Activated CD8-positive, alpha-beta memory T cell treated with anti-CD3 and anti-CD28 coated beads for 4 hours (primary cell): ENCODE results near the gene FGD4.

Experiments
- DNase-seq, 2 donors: peaks; one replicate each; pipeline ENCODE4 v3.0.0-alpha.2; 2020; ENCODE audit warnings: low read depth in 2 of 2

FGD4 gene

DNA sequence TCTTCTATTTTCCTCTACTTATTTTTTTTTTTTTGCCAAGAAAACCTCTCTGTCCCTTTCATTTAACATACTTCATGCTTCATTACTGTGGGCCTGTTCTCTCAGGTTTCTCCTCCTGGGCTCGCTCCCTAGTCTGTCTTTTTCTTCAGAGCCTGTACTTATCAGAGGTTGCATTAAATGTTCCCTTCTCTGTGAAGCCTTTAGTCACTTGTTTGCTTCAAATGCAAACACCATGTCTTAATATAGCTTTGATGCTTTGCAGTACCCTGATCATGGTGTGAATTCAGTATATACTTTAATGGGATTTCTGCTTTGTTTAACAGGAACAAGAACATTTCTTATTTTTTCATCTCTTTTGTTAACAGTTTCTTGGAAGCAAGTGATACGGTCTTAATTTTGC lies 207.1 kb downstream of the FGD4 start:
- DNase-seq: no peak

DNA sequence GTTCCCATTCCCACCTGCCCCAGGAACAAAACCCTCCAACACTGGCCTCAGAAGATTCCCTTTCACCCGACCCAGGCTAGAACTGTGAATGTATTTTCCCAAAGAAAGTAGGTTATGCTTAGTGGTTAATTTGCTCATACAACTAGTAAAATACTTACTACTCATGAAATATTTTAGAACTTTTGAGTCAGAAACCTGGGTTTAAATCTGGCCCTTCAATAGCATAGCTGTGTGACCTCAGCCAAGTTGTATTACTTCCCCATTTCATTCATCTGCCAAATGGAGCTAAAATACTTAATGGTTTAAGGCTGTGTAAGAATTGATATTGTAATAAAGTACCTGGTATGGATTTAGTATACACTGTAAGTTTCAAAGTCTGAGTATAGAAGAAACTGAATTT lies 210.6 kb downstream of the FGD4 start:
- no peak for DNase-seq

DNA sequence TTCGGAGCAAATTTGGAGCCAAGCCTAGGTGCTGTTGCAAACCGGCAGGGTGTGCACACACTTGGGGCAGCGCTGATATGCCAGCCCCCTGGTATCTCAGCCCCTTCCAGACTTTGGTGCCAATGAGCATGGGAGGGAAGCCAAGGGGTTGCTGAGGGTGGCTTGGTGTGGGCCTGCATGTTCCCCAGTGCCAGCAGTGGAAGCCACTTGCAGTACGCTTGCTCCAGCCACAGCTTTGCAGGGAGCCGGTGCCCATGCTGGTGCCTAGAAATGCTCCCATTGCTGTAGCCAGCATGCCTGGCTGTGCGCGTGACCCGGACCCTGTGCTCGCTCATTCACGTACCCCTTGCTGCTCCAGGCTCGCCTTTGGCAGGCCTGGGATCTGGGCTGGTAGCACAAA lies 212.6 kb downstream of the FGD4 start:
- no peak for DNase-seq

DNA sequence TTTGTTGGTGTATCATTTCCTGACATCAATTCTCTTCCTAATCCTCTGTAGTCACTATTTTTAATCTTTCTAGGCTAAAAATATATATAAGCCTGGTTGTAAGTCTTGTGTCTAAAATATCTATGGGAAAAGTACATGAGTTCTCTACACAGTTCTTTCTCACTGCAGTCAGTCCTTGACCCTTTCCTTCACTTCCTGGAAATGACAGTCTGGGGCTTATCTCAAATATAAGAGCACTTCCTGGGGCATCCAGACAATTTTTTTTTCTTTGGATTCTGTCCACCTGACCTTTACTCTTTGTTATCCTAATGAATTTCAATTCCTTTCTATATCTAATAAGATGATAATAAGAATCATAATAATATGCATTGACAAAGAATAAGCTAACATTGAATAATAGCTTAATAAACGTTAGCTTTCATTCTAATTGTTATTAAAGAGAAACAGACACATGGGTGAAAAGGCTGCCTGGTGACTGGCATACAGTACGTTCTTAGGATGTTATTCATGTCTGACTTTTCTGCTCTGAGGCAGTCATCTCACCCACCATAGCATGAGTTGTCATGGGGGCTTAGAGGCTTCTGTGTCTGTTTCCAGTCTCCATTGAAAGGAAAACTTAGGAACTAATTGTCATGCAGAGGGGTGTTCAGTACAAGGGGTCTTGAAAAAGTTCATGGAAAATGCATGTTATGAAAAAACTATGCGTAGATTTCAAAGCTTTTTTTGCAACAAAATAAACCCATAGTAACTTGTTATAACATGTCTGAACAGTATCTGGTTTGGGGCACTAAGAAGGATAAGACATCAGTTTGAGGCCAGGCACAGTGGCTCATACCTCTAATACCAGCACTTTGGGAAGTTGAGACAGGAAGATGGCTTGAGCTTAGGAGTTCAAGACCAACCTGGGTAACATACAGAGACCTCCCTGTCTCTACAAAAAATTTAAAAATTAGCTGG lies 213.6 kb downstream of the FGD4 start:
- no peak for DNase-seq

DNA sequence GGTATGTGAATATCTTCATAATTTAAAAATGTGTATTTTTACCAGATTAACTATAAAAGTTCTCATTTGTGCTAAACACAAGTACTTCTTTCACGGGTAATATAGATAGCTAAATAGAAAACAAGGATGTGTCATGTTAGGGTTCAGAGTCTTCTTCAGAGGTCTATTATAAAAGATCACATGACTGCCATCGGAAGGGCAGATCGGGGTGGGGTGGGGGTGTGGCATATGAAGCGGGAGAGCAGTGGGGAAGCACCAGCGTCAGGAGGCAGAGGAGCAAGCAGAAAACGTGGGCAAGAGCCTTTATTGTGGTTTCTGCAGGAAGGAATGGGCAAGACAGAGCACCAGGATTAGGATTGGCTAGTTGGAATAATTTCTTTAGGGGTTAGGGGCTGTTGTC lies 216.1 kb downstream of the FGD4 start:
- DNase-seq: no peak

DNA sequence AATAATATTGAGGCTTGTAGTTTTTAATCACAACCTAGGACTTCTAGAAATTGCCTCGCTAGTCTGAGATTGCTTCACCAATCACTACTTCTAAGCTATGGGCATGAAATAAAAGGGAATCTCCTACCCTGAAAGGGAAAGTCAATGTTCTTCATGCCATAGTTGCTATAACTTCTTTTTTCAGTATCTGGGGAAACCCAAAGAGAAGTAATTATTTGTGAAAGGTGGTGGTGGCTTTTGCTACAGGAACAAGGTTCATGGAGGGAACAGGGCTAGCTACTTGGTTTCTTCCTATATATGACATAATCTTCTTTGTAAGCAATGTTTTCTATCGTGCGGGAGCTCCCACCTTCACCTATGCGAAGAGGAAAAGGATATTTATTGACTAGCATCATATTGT lies 218.2 kb downstream of the FGD4 start:
- no peak for DNase-seq

DNA sequence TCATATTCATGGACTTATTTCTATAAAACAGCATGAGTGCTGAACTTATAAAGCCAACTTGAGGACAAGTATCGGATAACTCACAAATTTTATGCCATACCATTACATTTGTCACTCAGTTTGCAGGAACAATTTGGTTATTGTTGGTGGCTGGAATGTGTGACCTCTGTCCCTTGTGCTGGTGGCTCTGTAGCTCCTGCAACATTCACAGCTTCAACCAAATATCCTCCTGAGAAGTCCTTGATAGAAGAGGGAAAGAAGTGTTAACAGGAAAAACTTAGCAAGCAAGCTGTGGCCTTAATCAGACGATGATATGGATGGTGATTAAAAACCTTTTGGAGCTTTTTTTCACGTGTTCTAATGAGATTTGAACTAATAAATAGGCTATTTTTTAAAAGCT lies 218.8 kb downstream of the FGD4 start:
- DNase-seq: no peak

DNA sequence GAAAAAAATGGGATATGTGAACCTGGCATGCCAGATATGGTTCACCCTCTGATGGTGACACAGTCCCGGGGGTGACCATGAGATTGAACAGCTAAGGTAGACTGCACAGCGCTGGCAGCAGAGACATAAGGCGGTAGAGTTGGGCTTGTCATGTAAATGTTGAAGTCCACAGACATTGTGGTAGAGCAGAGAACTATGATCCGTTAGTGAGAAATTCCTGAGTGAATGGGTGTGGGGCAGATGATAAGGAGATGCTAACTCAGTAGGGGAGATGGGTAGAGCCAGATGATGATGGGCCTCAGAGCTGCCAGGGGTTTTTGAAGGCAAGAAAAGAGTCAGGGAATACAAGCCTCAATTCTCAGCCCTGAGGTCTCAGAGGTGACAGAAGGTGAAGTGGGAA lies 228.6 kb downstream of the FGD4 start:
- no peak for DNase-seq

DNA sequence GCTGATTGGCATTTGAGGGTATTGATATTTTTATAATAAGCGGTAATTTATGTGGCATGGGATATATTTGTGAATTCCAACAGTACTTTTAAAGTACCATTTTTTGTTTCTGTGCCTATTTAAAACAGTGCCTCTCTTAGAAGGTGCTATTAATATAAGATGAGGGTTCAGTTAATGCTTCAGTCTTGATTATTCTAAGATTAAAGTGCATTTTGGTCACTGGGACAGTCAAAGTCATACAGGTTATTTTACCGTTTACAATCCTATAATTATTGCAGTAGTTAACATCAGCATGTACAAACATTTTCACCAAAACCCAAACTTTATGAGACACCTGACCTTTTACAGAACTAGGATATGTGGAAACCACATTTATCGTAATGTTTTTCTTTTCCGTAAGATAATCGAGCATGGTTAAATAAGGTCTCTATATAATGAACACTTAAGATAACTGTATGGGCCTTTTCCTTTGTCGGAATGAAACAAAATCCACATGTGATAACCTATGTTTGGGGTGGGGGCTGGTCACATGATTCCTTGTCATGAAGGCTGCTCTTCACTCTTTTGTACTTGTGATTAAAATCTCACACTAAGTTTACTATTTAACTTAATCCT lies 242.0 kb downstream of the FGD4 start:
- DNase-seq: no peak

DNA sequence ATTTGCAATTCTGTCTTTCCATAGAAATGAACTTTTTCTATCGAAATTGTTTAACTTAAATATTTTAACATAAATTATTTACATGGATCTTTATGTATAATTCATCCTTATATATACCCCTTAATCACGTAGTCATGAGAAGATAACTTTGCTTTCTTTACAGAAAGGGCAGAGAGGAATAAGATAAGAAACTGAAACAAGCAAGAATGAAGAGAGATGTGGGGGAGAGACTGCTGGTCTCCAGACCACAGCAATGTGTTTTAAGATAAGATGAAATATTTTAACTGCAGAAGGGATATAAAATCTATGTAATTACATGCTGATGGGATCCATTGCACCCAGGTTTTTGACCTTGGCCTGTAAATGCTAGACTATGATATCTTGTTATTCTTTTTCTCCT lies 245.1 kb downstream of the FGD4 start:
- DNase-seq: no peak

DNA sequence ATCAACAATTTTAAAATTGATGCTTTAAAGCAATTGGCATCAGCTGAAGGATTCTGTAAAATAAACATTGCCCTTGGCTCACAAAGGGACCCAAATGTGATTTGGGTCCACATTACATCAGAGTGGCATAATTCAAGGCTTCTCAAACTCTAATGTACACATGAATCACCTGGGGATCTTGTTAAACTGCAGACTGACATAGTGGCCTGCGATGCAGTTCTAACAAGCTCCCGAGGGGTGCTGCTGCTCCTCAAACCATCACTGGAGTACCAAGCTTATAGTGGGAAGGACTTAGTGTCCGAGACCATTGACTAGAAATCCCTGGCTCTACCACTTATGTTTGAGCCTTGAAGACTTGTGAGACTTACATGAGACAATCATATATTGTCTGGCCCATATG lies 247.9 kb downstream of the FGD4 start:
- no peak for DNase-seq

DNA sequence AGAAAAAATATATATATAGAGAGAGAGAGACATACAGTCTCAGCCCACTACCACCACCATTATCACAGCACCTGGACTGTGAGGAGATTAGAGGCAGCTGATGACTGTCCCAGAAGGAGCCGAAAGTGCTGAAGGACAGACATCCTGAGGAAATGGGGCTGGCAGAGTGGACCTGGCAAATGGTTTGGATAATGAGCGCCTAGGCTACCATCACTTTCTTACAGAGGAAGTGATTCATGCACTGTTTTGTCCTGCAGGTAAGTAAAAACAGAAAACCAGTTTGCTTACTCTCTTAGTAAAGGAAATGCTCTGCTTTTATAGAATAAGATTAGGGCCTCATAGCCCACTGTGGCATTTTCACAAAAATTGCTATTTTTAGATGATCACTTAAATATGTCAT lies 251.2 kb downstream of the FGD4 start:
- no peak for DNase-seq

DNA sequence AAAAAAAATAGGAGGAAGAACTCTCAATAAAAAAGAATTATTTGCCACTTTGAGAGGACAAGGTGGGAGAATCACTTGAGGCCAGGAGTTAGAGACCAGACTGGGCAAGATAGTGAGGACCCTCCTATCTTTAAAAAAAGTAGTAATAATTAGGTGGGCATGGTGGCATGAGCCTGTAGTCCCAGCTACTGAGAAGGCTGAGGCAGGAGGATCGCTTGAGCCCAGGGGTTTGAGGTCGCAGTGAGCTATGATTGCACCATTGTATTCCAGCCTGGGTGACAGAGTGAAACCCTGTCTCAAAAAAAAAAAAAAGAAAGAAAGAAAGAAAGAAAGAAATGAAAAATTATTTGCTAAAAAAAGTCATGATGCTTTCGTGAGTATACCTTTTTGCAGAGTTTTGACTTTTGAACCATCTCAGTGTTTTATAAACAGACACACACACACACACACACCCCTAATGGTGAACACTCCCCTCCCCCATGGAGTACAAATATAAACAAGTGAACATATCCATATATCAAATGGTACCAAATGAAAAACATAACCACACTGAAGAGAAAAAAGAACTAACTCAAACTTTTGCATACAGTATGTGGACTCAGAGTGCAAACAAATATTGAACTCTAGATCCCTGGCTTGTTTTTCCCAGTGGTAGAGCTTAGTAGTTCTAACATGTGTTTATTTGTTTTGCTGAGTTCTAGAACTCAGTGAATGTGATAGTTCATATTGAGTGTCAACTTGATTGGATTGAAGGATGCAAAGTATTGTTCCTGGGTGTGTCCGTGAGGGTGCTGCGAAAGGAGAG lies 252.0 kb downstream of the FGD4 start:
- no peak for DNase-seq

DNA sequence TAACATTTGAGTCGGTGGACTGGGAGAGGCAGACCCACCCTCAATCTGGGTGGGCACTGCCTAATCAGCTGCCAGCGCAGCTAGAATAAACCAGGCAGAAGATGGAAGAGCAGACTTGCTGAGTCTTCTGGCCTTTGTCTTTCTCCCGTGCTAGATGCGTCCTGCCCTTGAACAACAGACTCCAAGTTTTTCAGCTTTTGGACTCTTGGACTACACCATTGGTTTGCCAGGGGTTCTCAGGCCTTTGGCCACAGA lies 252.5 kb downstream of the FGD4 start:
- DNase-seq: no peak

DNA sequence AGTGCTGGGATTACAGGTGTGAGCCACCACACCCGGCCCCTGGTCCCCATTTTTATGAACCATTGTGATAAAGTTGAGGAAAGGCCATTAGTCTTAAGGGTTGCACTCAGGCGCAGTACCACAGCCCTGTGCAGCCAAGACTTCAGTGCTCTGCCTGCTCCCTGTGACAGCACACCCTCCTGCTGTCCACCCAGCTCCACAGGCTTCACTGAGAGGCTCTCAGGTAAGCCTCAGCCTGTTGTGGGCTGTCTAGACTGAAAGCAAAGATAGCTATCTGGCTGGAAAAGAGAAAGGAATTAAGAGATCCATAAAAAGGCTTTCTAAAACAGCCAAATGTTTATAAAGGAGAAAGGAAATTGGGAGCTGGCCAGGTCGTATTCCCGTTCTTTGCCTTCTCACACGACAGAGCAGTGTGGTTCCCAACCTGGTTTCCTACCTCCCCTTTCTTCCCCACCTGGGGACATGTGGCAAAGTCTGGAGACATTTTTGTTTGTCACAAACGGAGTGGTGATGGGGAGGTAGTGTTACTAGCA lies 260.6 kb downstream of the FGD4 start:
- DNase-seq: no peak

DNA sequence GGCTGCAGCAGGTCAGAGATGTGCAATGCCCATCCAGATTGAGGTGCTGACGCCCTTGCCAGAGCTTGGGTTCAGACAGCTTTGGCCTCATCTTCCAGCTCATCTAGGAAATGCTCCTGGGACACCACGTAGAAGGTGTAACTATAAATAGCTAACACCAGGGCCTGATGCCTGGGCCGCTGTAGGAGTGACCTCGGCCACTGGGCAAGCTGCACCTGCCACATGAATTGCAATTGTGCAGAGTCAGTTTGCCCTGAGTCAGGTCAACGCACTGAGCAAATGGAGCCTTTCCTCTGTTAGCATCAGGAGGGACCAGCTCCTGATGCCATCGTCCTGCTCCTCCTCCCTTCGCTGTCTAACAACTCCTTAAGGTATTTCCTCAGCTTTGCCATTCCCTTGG lies 262.3 kb downstream of the FGD4 start:
- no peak for DNase-seq

DNA sequence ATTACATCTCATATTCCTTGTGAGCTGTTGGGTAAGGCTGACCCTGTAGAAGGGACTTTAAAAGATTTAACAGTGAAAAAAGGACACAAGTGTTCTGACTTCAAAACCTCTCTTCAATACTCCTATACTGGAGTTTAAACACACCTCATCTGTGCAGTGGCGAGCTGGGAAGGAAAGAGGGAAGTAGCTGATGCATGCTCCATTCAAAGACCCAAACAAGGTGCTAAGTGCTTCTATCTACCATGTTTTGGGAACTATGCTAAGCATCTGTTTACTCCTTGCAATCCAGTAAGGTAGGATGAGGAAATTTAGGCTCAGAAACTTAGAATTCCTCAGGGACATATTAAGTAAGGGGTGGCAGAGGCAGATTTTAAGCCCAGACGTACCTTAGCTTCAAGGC lies 263.3 kb downstream of the FGD4 start:
- DNase-seq: no peak

DNA sequence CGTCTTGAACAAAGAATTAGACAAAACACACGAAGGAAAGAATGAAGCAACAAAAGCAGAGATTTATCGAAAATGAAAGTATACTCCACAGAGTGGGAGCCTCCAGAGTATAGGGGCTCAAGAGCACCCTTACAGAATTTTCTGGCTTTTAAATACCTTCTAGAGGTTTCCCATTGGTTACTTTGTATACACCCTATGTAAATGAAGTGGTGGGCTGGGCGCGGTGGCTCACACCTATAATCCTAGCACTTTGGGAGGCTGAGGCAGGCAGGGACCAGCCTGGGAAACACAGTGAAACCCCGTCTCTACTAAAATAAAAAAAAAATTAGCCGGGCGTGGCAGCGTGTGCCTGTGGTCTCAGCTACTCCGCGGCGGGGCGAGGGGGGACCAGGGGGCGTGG lies 266.7 kb downstream of the FGD4 start:
- DNase-seq: no peak

DNA sequence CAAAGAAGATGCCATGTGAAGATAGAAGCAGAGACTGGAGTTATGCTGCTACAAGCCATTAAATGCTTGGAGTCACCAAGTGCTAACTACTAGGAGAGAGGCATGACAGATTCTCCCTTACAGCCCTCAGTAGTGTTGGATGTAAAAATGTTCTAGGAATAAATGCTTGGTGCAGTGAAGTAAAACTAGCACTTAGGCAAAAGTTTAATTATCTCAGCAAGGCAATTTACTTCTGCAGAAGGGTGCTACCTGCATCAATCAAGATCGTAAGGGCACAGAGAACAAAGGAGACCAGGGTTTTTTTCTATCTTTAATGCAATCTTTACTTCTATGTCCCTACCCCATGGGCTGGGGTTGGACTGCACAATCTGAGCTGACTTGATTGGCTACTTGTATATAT lies 270.2 kb downstream of the FGD4 start:
- DNase-seq: no peak

DNA sequence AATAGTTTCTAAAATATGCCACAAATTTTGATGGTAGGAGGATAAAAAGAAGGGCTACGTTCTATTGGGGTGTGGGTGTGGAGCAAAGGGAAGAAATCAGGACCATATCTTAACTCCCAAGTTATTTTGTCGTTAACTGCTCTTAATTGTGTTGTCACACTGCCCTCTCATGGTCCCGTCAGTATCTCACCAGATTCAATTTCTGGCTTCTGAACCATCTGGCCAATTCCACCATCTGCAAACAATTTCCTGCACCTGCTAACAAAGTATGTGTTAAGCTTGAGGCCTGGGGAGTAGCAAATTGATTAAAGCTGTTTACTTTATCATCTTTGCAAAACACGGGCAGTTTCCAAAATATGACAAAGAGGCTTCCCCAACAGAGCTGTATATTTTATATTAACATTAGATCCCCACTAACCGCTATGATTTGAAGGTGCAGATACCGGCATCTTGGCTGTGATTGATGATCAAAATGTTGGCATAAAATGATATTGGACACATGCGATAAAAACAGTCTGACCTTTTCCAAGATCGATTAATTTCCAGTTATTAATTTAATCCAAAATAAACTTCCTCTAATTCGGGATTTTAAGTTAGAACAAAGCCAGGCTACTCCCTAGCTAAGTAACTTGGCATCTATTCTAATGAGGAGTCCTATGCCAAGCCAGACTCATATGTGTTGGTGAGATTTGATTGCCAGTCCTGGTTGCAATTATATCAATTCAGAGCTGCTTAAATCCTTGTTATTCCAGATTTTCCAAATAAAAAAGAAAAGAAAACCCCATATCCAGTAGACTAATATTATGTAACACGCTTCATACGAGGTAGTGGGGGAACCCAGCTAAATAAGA lies 272.8 kb downstream of the FGD4 start:
- no peak for DNase-seq

DNA sequence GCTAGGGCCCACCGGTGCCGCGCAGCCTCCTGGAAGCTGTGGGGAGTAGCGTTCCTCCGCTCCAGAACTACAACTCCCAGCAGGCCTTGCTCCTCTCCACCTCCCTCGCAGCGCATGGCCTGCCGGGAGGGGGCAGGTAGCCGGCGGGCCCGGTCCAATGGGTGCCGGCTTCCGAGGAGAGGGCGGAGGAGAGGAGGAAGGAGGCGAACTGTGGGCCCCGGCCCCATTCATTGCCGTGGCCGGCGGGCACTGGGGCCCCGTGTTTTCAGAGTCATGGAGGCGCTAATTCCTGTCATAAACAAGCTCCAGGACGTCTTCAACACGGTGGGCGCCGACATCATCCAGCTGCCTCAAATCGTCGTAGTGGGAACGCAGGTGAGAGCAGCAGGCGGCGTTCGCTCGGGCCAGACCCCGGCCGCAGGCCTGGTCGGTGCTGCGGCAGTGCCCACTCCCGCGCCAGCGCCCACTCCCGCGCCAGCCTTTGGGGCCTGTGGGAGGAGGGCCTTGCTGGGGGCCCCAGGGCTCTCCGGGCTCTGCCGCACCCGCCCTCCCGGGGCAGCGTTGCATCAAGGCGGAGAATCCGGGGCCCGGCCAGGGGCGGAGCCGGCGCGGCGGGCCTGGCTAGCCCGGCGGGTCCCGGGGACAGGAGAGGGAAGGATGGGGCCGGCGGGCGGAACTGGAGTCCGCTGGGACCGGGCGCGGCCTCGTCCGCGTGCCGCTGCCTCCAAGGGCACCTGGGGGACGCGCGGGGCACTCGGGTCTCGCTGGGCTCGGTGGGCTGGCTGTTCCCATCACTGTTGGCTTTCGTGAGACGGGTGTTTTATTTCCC lies 279.9 kb downstream of the FGD4 start, which contains the start of gene DNM1L:
Gene DNM1L, plus strand, starts transcription at position 211 of the 829 bp plus-strand sequence. Its CDS starts 63 bp downstream, at position 274.
- peak; percentile 84 to 85 for DNase-seq
